Activated CD4-positive, alpha-beta T cell treated with anti-CD3 and anti-CD28 coated beads for 1 hour (primary cell): ENCODE results near the gene RTN4RL1.

Source experiments
- DNase-seq: peaks from one replicate; pipeline ENCODE4 v3.0.0-alpha.2; 2020

RTN4RL1 gene

DNA sequence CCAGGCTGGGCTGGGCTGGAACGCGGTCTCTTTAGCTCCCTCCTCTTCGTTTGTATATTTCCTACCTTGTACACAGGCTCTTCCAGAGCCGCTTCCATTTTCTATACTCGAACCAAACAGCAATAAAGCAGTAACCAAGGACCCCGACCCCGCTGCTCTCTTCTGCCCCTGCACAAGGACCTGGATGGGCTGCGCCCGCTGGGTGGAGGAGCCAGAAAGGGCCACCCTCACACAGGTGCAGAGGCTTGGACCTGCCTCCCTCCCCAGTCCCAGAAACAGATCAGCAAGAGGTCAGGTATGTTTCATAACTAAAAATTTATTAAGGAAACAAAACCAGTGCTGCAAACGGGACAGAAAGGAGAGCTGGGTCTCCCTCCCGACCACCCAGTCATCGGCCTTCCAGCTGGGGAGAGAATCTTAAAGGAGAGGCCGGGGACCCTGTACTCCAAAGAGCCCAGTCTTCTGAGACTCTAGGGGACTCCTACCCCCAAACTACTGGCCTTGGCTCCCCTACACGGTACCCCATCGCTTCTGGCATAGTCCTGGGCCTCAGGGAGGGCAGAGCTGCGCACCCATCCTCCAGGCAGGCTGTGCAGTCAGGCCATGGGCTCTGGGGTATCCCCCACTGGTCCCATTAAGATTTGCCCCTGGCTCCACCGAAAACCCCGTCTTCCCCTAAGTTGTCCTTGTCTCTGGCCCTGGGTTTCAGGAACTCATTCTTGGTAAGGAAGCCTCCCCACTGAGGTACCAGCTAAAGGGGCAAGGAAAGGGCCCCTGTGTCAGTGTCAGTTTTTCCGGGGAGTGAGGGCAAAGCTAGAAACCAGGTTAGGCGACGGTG, 34.6 kb upstream of the RTN4RL1 start:
- DNase-seq, result no peak

DNA sequence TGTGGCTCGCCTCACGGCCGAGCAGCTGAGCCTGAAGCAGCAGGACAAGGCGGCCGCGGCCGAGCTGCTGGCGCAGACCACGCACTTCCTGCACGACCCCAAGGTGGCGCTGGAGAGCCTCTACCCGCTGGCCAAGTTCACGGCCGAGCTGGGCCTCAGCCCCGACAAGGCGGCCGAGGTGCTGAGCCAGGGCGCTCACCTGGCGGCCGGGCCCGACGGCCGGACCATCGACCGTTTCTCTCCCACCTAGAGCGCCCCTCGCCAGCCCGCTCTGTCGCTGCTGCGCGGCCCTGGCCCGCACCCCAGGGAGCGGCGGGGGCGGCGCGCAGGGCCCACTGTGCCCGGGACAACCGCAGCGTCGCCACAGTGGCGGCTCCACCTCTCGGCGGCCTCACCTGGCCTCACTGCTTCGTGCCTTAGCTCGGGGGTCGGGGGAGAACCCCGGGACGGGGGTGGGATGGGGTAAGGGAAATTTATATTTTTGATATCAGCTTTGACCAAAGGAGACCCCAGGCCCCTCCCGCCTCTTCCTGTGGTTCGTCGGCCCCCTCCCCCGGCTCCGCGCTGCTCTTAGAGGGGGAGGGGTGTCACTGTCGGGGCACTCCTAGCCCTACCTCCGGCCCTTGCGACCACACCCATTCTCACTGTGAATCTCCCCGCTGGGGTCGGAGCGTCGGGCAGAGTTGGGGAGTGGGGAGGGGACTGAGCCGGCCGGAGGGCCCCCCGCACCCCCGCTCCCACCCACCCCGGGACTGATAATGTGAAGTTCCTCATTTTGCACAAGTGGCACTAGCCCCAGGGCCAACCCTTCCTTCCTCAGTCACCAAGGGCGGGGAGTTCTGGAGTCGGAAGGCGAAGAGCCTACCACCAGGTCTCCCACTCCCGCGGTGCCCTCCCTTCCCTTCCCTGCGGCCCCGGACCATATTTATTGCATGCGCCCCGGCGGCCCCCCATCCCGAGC, 33.7 kb upstream of the RTN4RL1 start:
- no peak for DNase-seq

DNA sequence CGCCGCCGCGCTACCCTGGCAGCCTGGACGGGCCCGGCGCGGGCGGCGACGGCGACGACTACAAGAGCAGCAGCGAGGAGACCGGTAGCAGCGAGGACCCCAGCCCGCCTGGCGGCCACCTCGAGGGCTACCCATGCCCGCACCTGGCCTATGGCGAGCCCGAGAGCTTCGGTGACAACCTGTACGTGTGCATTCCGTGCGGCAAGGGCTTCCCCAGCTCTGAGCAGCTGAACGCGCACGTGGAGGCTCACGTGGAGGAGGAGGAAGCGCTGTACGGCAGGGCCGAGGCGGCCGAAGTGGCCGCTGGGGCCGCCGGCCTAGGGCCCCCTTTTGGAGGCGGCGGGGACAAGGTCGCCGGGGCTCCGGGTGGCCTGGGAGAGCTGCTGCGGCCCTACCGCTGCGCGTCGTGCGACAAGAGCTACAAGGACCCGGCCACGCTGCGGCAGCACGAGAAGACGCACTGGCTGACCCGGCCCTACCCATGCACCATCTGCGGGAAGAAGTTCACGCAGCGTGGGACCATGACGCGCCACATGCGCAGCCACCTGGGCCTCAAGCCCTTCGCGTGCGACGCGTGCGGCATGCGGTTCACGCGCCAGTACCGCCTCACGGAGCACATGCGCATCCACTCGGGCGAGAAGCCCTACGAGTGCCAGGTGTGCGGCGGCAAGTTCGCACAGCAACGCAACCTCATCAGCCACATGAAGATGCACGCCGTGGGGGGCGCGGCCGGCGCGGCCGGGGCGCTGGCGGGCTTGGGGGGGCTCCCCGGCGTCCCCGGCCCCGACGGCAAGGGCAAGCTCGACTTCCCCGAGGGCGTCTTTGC, 32.8 kb upstream of the RTN4RL1 start:
- no peak for DNase-seq

DNA sequence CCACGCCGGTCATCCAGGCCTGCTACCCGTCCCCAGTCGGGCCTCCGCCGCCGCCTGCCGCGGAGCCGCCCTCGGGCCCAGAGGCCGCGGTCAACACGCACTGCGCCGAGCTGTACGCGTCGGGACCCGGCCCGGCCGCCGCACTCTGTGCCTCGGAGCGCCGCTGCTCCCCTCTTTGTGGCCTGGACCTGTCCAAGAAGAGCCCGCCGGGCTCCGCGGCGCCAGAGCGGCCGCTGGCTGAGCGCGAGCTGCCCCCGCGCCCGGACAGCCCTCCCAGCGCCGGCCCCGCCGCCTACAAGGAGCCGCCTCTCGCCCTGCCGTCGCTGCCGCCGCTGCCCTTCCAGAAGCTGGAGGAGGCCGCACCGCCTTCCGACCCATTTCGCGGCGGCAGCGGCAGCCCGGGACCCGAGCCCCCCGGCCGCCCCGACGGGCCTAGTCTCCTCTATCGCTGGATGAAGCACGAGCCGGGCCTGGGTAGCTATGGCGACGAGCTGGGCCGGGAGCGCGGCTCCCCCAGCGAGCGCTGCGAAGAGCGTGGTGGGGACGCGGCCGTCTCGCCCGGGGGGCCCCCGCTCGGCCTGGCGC, 32.1 kb upstream of the RTN4RL1 start:
- DNase-seq, result no peak

DNA sequence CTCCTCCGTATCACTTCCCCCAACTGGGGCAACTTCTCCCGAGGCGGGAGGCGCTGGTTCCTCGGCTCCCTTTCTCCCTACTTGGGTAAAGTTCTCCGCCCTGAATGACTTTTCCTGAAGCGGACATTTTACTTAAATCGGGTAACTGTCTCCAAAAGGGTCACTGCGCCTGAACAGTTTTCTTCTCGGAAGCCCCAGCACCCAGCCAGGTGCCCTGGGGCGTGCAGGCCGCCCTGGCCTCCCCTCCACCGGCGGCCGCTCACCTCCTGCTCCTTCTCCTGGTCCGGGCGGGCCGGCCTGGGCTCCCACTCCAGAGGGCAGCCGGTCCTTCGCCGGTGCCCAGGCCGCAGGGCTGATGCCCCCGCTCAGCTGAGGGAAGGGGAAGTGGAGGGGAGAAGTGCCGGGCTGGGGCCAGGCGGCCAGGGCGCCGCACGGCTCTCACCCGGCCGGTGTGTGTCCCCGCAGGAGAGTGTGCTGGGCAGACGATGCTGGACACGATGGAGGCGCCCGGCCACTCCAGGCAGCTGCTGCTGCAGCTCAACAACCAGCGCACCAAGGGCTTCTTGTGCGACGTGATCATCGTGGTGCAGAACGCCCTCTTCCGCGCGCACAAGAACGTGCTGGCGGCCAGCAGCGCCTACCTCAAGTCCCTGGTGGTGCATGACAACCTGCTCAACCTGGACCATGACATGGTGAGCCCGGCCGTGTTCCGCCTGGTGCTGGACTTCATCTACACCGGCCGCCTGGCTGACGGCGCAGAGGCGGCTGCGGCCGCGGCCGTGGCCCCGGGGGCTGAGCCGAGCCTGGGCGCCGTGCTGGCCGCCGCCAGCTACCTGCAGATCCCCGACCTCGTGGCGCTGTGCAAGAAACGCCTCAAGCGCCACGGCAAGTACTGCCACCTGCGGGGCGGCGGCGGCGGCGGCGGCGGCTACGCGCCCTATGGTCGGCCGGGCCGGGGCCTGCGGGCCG, 31.4 kb upstream of the RTN4RL1 start:
- peak; percentile 47 for DNase-seq

DNA sequence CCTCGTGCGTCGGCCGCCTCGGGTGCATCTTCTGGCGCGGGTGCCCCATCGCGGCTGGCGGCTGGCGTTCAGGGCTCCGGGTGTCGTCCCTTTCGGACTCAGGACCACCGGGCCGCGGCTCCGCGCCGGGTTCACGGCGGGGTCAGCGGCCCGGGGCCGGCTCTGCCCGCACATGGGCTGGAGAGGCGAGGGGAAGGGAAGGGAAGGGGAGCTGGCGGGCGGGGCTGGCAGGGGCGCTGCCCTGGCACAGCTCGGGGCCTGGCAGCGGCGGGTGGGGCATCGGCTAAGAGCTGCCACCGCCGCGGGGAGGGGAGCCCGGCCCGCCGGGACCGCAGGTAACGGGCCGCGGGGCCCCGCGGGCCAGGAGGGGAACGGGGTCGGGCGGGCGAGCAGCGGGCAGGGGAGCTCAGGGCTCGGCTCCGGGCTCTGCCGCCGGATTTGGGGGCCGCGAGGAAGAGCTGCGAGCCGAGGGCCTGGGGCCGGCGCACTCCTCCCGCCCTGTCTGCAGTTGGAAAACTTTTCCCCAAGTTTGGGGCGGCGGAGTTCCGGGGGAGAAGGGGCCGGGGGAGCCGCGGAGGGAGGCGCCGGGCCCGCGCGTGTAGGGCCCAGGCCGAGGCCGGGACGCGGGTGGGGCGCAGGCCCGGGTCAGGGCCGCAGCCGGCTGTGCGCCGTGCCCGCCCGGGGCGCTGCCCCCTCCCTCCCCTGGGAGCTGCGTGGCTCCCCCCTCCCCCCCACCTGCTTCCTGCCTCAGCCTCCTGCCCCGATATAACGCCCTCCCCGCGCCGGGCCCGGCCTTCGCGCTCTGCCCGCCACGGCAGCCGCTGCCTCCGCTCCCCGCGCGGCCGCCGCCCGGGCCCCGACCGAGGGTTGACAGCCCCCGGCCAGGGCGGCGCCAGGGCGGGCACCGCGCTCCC, 30.4 kb upstream of the RTN4RL1 start:
- DNase-seq, result no peak

DNA sequence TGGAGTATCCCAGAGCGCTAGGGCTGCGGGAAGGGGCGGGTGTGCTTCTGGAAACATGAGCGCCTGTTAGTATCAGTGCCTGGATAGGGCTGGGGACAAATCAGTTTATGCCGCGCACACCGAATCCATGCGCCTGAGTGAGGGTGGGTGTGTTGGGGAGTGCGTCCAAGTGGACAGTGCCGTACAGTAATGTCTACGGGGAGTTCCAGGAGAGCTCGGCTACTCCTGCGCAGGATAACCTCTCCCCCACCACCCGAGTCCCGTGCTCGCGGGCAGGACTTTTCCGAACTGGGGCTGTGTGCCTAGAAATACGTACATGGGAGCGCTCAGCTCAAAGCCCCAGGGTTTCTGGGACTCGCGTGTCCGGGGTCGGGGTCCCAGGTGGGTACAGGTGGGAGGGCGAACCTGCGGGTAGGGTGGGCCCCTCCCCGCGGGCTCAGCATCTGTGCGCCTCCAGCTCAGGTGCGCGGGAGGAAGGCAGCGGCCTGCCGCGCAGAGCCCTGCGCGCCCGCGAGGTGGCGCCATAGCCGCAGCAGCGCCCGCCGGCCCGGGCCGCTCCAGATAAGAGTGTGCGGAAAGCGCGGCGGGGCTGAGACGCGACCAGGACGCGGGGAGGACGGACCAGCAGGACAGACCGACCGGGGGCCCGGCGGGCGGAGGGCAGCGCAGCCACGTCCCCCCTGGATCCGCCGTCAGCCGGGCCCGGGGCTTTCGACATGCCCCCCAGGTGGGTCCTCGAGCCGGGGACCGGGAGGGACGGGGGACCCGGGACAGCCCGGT, 29.6 kb upstream of the RTN4RL1 start, which contains the start of gene HIC1:
Gene HIC1, plus strand, starts transcription at position 592 of the 780 bp plus-strand sequence. CDS start 1,588 bp downstream, outside the sequence.
- peak; percentile 69 for DNase-seq

DNA sequence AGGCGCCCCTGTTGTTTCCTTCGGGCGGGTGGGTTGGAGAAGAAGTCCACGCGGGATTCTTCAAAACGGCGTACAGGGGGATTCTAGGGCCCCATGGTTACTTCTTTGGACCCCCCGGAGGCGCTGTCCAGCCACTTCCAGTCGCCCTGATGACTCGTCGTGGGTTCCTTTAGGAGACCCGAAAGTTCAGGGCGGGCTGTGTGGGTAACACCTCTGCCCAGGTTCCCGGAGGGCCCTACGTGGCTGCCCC, 29.1 kb upstream of the RTN4RL1 start:
- DNase-seq, result no peak

DNA sequence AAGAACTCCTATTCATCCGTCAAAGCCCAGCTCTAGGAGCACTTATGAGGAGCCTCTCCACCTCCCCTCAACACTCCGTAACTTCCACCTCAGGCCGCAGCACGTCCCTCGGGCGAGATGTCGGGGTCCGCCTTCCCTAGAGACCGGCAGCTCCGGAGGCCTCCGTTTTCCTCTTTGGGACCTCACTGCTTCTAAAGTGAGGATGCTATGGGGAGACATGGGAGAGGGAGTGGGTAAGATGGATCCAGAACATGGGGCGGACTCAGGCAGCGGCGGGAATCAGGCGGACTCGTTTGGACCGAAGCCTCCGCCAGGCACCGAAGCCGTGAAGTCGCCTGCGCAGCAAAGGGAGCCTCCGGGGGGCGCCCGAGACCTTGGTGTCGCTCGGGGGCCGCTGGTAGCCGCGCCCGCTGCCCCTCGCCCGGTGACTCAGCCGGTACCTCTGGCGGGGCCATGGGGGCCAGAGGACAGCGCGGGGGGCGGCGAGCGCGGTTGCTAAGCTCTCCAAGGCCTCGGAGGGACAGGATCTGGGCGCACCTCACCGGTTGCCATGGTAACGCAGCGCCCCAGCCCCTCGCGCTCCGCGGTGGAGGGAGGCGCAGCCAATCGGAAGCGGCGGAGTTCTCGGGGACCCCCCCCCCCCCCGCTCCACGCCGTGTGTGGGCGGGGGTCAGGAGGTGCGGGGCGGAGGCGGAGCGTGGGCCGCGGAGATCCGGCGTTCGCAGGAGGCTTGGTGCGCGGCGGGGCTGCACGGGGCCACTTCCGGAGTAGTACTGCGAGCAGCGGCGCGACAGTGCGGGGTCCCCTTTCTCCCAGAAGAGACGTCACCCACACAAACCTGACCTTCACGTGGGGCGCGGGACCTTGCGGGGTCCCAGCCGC, 28.5 kb upstream of the RTN4RL1 start:
- DNase-seq, result peak; percentile 66

DNA sequence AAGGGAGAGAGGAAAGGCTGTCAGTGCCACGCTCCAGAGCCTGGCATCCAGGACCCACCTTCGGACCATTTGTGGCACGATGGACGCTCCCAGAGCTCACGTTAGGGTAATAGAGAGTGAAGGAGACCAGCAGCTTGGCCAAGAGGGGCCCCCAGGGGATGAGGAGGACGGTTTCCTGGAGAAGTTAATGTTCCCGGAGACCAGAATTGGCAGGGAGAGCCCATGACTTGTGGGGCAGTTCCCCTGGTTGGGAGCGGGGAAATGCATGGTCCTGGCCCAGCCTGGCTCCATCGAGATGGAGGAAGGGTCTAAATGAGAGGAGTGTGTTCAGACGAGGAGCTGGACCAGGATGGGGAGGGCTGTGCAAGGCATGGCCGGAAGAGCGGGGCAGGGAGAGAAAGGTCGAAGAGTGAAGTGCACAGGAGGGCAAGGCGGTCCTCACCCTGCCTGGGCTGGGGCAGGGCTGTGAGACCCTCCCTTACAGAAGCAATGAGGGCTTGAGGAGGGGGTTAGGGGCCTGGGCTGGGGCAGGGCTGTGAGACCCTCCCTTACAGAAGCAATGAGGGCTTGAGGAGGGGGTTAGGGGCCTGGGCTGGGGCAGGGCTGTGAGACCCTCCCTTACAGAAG, 26.9 kb upstream of the RTN4RL1 start:
- no peak for DNase-seq

DNA sequence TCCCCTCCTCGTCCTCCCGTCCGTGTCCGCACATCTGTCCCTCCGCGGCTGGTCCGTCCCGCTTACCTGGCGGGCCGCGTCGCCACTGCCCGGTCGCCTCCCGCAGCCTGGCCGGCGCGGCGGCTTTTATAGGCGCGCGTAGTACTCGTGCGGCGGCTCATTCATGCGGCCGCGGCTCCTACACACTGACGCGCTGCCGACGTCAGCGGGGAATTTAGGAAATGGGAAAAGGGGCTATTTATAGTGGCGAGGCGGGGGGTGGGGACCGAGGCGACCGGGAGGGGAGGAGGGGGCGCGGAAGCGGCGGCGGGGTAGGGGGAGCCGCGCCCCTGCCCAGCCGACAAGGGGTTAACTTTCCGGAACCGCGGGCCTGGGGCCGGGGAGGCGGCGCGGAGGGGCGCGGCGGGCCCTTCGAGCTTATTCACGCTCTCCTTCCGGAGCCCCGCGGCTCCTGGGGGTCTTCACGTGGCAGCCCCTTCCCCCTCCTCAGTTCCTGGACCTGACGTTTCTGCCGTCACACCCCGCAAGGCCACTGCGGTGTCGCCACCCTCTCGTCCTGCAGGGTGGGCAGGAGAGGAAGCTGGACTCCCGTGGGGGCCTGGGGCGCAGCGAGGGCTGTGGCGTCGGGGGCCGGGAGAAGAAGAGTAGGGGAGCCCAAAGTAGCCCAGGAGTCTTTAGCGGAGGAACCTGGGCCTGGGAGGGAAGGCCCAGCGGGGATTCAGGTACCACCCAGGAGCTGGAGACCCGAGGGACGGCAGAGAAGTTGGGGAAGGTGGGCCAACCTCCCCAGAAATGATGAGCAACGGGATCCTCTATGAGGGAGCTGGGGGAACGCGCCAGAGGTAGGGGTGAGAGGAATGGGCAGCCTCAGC, 26.2 kb upstream of the RTN4RL1 start:
- DNase-seq, result no peak

DNA sequence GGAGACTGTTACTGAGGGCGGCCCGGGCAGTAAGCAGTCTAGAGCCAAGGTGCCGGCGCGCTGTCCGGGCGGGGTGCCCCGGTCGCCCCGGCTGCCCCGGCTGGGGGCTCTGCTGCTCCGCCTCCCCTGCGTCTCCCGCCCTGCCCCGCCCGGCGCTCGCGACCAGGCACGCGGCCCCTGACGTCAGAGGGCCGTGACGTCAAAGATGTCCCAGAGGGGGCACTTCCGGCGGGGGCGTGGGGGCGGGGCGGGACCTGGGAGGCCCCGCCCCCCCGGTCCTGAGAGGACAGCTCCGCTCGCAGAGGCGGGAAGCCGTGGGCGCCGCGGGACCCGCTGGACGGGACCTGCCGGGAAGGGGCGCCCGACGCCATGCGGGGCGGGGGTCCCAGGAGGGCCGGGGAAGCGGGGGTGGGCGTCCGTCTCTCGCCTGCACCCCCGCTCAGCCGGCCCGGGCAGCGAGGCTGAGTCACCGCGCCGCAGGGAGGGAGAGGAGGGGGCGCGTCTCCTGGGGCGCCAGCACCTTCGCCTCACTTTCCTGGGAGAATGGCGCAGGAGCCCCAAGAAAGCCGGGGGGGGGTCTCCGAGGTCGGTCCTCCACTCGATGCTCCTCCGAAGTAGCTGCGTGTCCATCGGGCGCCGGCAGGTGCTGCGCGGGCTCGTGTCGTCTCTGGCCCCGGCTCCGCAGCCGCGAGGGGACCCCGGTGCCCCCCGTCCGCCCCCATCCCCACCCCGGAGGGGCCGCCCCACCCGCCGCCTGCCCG, 25.3 kb upstream of the RTN4RL1 start:
- peak; percentile 65 for DNase-seq

DNA sequence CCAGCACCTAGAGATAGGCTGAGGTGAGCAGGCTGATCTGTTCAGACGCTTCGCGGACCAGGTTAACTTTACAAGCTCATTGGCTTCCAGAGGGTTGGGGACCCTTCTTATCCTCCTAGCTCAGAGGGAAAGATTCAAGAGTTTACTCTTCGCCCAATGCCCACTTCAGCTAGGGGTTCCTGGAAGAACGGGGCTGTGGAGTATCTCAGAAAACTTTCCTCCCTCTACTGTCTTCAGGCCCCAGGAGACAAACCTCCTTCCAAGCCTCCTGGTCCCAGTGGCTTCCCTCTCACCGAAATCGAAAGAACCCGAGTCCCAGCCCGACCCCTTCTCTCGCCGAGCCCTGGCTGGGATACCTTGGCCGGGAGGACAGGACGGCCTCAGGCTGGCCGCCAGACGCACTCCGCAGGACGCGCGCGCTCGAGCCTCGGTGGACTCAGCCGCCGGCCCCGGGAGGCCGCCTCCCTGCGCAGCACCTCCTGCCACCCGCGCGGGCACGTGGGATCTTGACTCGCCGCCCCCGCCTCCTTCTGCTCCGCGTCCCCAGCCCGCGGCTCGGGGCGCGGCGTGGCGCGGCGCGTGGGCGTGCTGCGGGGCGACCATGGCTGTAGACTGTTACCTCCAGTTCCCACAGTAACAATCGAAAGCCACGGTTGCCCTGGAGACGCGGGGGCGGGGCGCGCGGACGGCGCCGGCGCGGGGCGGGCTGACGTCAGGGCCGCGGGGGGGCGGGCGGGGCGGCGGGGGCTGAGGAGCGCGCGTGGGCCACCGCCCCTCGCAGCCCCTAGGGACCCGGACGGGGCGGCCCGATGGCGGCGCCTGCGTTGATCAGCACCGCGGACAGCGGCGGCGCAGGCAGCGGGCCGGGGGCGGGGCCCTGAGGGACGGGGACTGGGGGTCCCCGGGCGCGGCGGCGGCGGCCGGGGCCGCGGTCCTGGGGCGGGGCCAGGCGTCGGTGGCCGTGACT, 24.5 kb upstream of the RTN4RL1 start:
- peak; percentile 87 for DNase-seq

DNA sequence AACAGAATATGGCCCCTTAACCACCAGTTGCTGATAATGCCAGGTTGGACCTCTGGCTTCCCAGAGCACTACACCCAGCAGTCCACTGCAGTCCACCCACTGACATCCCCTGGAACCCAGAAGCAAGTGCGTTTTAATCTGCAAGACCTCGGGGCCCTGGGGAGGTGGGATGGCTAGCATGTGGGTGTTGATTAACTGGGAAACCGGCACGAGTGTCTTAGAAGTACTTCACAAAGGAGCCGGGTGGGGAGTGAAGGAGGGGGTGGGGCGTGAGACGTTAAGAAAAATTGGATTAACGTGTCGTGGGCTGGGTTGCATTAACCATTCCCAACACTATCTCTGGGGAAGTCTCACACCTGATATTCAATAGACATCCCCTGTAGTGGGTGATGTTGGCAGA, 23.7 kb upstream of the RTN4RL1 start:
- no peak for DNase-seq

DNA sequence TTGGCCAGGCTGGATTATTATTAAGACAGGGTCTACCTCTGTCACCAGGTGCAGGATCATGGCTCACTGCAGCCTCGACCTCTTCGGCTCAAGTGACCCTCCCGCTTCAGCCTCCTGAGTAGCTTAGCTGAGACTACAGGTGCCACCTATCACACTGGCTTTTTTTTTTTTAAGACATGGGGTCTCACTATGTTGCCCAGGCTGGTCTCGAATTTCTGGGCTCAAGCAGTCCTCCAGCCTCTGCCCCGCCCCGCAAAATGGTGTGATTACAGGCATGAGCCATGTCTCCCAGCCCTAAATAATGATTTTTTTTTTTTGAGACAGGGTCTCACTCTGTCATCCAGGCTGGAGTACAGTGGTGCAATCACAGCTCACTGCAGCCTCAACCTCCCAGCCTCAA, 22.5 kb upstream of the RTN4RL1 start:
- no peak for DNase-seq
